DND-41 (cell line): Measurements from ENCODE around the gene RGL1.

Experiments
- ATAC-seq: fragments of 200-7000 bp; cut with Tn5 transposase; 3 replicates; pipeline ENCODE4 v1.9.1; 2021; ENCODE audit warnings: low read depth; ENCODE audit not compliant: insufficient read depth
- DNase-seq: peaks from one replicate; pipeline ENCODE4 v3.0.0-alpha.2; 2020
- H2AFZ ChIP-seq: 2 replicates; pipeline ENCODE4 v1.6.0; 2012; ENCODE audit warnings: low read depth, low read length
- H3K27ac ChIP-seq: 2 replicates; pipeline ENCODE4 v1.5.1; 2012; ENCODE audit warnings: low read length, inconsistent platforms
- H3K27me3 ChIP-seq: fragments of 200-600 bp; sonication (generic); 2 replicates; pipeline ENCODE4 v1.6.0; 2012; ENCODE audit warnings: low read length, mild to moderate bottlenecking, inconsistent platforms; ENCODE audit not compliant: insufficient read depth, poor library complexity
- H3K36me3 ChIP-seq: 2 replicates; pipeline ENCODE4 v1.5.1; 2012; ENCODE audit warnings: low read length, inconsistent platforms; ENCODE audit not compliant: insufficient read depth
- H3K4me1 ChIP-seq: 2 replicates; pipeline ENCODE4 v1.5.1; 2012; ENCODE audit warnings: mild to moderate bottlenecking, low read length; ENCODE audit not compliant: insufficient read depth
- H3K4me2 ChIP-seq: 2 replicates; pipeline ENCODE4 v1.6.0; 2012; ENCODE audit warnings: mild to moderate bottlenecking, moderate library complexity, low read length, inconsistent platforms; ENCODE audit not compliant: insufficient read depth
- H3K4me3 ChIP-seq, 2 experiments: fragments of 200-600 bp in 1 of 2; shearing (Covaris generic) in 1 of 2; 2 replicates each; pipeline ENCODE4 v1.5.1; 2012 to 2016; ENCODE audit warnings: inconsistent platforms in 2 of 2, low read length in 2 of 2, mild to moderate bottlenecking in 2 of 2, low read depth in 1 of 2, moderate library complexity in 1 of 2
- H3K79me2 ChIP-seq: 2 replicates; pipeline ENCODE4 v1.6.0; 2012; ENCODE audit warnings: low read length, inconsistent platforms; ENCODE audit not compliant: insufficient read depth
- H3K9ac ChIP-seq: 2 replicates; pipeline ENCODE4 v1.6.0; 2012; ENCODE audit warnings: low read depth, mild to moderate bottlenecking, inconsistent platforms, low read length, moderate library complexity
- H3K9me3 ChIP-seq: 2 replicates; pipeline ENCODE4 v1.5.1; 2012; ENCODE audit warnings: low read length, moderate library complexity, mild to moderate bottlenecking, inconsistent platforms; ENCODE audit not compliant: insufficient read depth, severe bottlenecking
- H4K20me1 ChIP-seq: 2 replicates; pipeline ENCODE4 v1.6.0; 2012; ENCODE audit warnings: low read length; ENCODE audit not compliant: insufficient read depth
- EZH2 ChIP-seq: IDR thresholded peaks from 3 replicates; pipeline ENCODE4 v1.6.1; 2012; ENCODE audit warnings: borderline replicate concordance, low read depth, mild to moderate bottlenecking, moderate library complexity, low read length, inconsistent platforms; ENCODE audit not compliant: severe bottlenecking
- TF ChIP-seq, protein P1 (sequence below): IDR thresholded peaks from 2 replicates; pipeline ENCODE4 v1.5.1; 2012; ENCODE audit warnings: borderline replicate concordance, low read length, moderate library complexity, mild to moderate bottlenecking; ENCODE audit not compliant: poor library complexity, severe bottlenecking; ENCODE audit errors: extremely low read depth

Gene RGL1

DNA sequence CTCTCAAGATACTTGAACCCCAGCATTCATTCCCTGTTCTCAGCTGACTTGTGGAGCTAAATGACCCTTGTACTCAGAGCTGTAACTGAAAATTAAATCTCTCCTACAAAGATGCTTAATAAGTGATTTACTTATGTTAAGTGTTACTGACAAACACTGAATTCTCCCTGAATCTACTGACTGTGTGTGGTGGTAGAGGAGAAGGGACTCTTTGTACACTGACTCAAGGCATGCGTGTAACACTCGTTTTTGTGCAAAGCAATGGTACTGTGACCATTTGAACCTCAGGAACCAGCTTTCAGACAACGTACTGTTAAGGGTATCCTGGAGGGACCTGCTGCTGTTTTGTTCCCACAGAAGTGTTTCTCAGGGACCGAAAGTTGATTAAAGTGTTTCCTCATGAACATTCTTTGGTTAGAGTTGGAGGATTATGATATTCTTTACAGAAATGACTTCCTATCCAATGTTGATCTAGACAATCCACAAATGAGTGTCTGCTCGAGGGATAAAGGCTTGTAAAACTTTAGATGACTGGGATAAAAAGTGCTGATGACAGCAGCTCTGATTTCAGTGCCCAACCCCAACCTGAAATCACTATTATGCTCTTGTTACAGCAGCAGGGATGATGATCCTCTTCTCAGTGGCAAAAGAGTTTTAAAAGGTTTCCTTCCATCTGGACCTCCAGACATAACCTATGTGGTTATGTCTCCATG lies 12.8 kb downstream of the RGL1 start:
- no peak overlapping the region for H2AFZ ChIP-seq
- no peaks in the 10 kb centered on the region for H3K79me2 ChIP-seq
- no peak overlapping the region for H3K27ac ChIP-seq
- H3K9me3 ChIP-seq: no peaks in the 10 kb centered on the region
- DNase-seq (no peak), ATAC-seq (no peak)
- H3K27me3 ChIP-seq: no peaks in the 10 kb centered on the region
- H3K4me2 ChIP-seq: no peak overlapping the region
- no peaks in the 10 kb centered on the region for H3K36me3 ChIP-seq
- TF ChIP-seq, protein P1, sequence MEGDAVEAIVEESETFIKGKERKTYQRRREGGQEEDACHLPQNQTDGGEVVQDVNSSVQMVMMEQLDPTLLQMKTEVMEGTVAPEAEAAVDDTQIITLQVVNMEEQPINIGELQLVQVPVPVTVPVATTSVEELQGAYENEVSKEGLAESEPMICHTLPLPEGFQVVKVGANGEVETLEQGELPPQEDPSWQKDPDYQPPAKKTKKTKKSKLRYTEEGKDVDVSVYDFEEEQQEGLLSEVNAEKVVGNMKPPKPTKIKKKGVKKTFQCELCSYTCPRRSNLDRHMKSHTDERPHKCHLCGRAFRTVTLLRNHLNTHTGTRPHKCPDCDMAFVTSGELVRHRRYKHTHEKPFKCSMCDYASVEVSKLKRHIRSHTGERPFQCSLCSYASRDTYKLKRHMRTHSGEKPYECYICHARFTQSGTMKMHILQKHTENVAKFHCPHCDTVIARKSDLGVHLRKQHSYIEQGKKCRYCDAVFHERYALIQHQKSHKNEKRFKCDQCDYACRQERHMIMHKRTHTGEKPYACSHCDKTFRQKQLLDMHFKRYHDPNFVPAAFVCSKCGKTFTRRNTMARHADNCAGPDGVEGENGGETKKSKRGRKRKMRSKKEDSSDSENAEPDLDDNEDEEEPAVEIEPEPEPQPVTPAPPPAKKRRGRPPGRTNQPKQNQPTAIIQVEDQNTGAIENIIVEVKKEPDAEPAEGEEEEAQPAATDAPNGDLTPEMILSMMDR: no peak
- TF ChIP-seq EZH2: no peak
- no peak overlapping the region for H3K4me3 ChIP-seq
- H4K20me1 ChIP-seq: no peaks in the 10 kb centered on the region
- H3K9ac ChIP-seq: no peak overlapping the region
- H3K4me1 ChIP-seq: no peaks in the 10 kb centered on the region

DNA sequence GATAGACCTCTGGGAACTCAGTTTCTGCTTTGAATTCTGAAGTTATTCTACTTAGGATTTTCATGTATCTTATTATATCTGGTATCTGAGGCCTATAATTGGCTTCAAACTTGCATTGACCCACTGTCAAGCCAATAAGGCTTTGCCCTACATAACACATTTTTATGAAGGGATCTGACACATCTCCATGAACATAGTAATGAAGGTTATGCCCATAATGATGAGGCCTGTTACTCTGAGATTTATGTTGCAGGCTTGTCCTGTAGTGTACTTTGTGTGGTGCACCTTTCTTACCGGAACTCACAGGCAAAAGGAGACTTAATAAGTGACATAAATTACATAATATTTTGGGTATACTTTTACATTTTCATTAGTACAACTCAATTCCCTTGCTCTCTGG lies 14.1 kb downstream of the RGL1 start:
- Histone ChIP-seq H3K9me3 (no peaks in the 10 kb centered on the region), H3K36me3 (no peaks in the 10 kb centered on the region), H2AFZ (no peak overlapping the region), H3K4me3 (no peak overlapping the region), H3K4me2 (no peak overlapping the region), H3K9ac (no peak overlapping the region), H3K4me1 (no peaks in the 10 kb centered on the region), H3K79me2 (no peaks in the 10 kb centered on the region), H3K27ac (no peak overlapping the region), H3K27me3 (no peaks in the 10 kb centered on the region), H4K20me1 (no peaks in the 10 kb centered on the region)
- TF ChIP-seq EZH2: no peak
- TF ChIP-seq, protein P1: no peak
- ATAC-seq: no peak
- DNase-seq: no peak

DNA sequence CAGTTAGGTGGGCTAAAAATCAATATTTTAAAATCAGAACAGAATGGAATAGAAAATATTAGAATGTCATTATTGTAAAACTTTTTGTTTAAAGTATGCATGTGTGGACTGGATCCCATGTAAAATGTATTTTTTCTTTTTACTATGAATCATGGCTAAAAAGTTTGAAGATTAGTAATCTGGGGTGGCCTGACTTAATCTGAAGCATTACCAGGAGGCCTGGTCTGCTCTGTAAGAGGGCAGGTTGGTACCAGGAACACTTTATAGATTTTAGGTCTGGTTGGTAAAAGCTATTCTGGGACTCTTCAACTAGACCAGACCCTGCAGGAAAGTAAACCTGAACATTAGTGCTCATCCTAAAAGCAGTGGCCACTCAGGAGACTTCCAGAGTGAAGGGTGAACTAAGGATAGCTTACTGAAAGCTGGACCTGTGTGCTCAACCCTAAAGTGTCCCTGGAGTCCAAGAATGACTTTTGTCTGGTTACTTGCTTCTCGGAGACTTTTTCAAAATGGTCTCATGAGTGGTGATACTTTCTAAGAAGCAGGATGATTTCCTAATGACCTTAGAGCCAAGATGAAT lies 16.5 kb downstream of the RGL1 start:
- no peak overlapping the region for H3K4me2 ChIP-seq
- no peaks in the 10 kb centered on the region for H3K4me1 ChIP-seq
- H4K20me1 ChIP-seq: no peaks in the 10 kb centered on the region
- TF ChIP-seq, protein P1: no peak
- no peak for TF ChIP-seq EZH2
- no peak for DNase-seq
- H3K36me3 ChIP-seq: no peaks in the 10 kb centered on the region
- H3K27ac ChIP-seq: no peak overlapping the region
- H3K79me2 ChIP-seq: no peaks in the 10 kb centered on the region
- no peaks in the 10 kb centered on the region for H3K27me3 ChIP-seq
- no peak overlapping the region for H3K4me3 ChIP-seq
- no peak overlapping the region for H2AFZ ChIP-seq
- no peak overlapping the region for H3K9ac ChIP-seq
- H3K9me3 ChIP-seq: no peaks in the 10 kb centered on the region
- no peak for ATAC-seq
